OCI-LY3 (cell line): Measurements from ENCODE around the gene N4BP2.

Experiments
- CTCF ChIP-seq: fragments of 200-600, 300-600 bp; sonication (generic); IDR thresholded peaks from 2 replicates; pipeline ENCODE4 v1.5.1; 2014; ENCODE audit warnings: antibody characterized with exemption, low read length, low read depth
- EZH2phosphoT487 ChIP-seq: fragments of 200-600 bp; shearing (Covaris generic); IDR thresholded peaks from 2 replicates; pipeline ENCODE4 v1.6.1; 2018; ENCODE audit warnings: antibody characterized with exemption, mixed run types, low read depth

GRCh38 chr4:40179360-40179759 lies 122.7 kb downstream of the N4BP2 start:
- TF ChIP-seq CTCF, result no peak
- TF ChIP-seq EZH2phosphoT487, result no peak
